Eye (tissue), 1 donor: ENCODE measurements around the gene FLAD1.

Source experiments
- DNase-seq: peaks from one replicate; pipeline ENCODE4 v3.0.0-alpha.2; 2015

The FLAD1 gene

GRCh38 chr1:154992721-154993571 is 9.8 kb downstream of the FLAD1 start:
- DNase-seq = peak; percentile 44

- DNase-seq = no peak
Observed at GRCh38 chr1:154993572-154994268, 10.6 kb downstream of the FLAD1 start, which contains the start of gene LENEP. Gene LENEP, plus strand, starts transcription at chr1:154993586. Its CDS starts 22 bp downstream, at chr1:154993608.

GRCh38 chr1:154994269-154994587 is 11.1 kb downstream of the FLAD1 start:
- DNase-seq = no peak

GRCh38 chr1:154994591-154994990 is 11.4 kb downstream of the FLAD1 start:
- no peak for DNase-seq

GRCh38 chr1:154995301-154995983 is 12.3 kb downstream of the FLAD1 start:
- DNase-seq = peak; percentile 77

GRCh38 chr1:154996966-154997701 is 14.0 kb downstream of the FLAD1 start:
- no peak for DNase-seq

- no peak for DNase-seq
Observed at GRCh38 chr1:154998201-154998780, 15.1 kb downstream of the FLAD1 start.

GRCh38 chr1:154998818-154999570 is 15.8 kb downstream of the FLAD1 start:
- peak; percentile 91 for DNase-seq

GRCh38 chr1:154999571-155000410 is 16.6 kb downstream of the FLAD1 start:
- peak; percentile 77 for DNase-seq

GRCh38 chr1:155000411-155000725 is 17.2 kb downstream of the FLAD1 start:
- peak; percentile 78 for DNase-seq

GRCh38 chr1:155000726-155001424 is 17.7 kb downstream of the FLAD1 start:
- peak; percentile 98 for DNase-seq

- DNase-seq = no peak
Observed at GRCh38 chr1:155001425-155001674, 18.2 kb downstream of the FLAD1 start.

GRCh38 chr1:155001675-155002463 is 18.7 kb downstream of the FLAD1 start:
- DNase-seq = peak; percentile 99

GRCh38 chr1:155002464-155003226 is 19.5 kb downstream of the FLAD1 start, which contains the start of gene ZBTB7B:
Gene ZBTB7B, plus strand, starts transcription at chr1:155002802. Its CDS starts 11,859 bp downstream, at chr1:155014661.
- peak; percentile 74 for DNase-seq

- peak; percentile 73 for DNase-seq
Observed at GRCh38 chr1:155003227-155003765, 20.2 kb downstream of the FLAD1 start.

GRCh38 chr1:155003766-155004351 is 20.7 kb downstream of the FLAD1 start:
- peak; percentile 69 for DNase-seq

GRCh38 chr1:155004352-155005075 is 21.4 kb downstream of the FLAD1 start:
- DNase-seq = no peak
